Stomach (tissue), 4 donors: ENCODE measurements around the gene DUSP28.

Experiments
- CTCF ChIP-seq, 7 experiments: fragments of 450-650 bp in 4 of 7; fragments of 200-600 bp in 3 of 7; sonication (generic) in 3 of 7; IDR thresholded peaks; one replicate each; pipeline ENCODE4 v1.5.1; 2016 to 2019; ENCODE audit warnings: antibody characterized with exemption in 7 of 7, control low read depth in 2 of 7, mild to moderate bottlenecking in 1 of 7
- EP300 ChIP-seq: sonication (generic); formaldehyde crosslinking; IDR thresholded peaks from one replicate; pipeline ENCODE4 v1.6.1; 2017; ENCODE audit warnings: antibody characterized with exemption
- POLR2A ChIP-seq, 4 donors: fragments of 450-650 bp; IDR thresholded peaks; one replicate each; pipeline ENCODE4 v1.6.1; 2016; ENCODE audit warnings: antibody characterized with exemption in 4 of 4, control low read depth in 2 of 4, mild to moderate bottlenecking in 1 of 4, moderate library complexity in 1 of 4

GRCh38 chr2:240563951-240564560, 3.9 kb downstream of the DUSP28 start:
- TF ChIP-seq CTCF (IDR thresholded peaks at IDR 0.05) = no peak
- no peak for TF ChIP-seq EP300
- no peak for TF ChIP-seq POLR2A (IDR thresholded peaks at IDR 0.05)
